GM10248 (cell line): Measurements from ENCODE around the gene CYB5R4.

Source experiments
- CTCF ChIA-PET: fragments of 300-600 bp; sonication (Branson Sonifier 250); formaldehyde crosslinking; extraction: SDS; loops from one replicate; lab custom pipeline; 2021; ENCODE audit warnings: antibody characterized with exemption; lab: Yijun Ruan, JAX
- POLR2A ChIA-PET: fragments of 350-650 bp; sonication (Branson Sonifier 250); formaldehyde crosslinking; extraction: SDS; loops from one replicate; lab custom pipeline; 2020; ENCODE audit warnings: antibody characterized with exemption; lab: Yijun Ruan, JAX
- DNase-seq: peaks from one replicate; pipeline ENCODE4 v3.0.0; 2012; ENCODE audit errors: extremely low spot score
- TF ChIP-seq, protein P1 (sequence below): IDR thresholded peaks from 2 replicates; pipeline ENCODE4 v1.5.1; 2012; ENCODE audit warnings: mild to moderate bottlenecking, low read depth; ENCODE audit errors: extremely low read depth, missing control alignments, control extremely low read depth

CYB5R4 gene

DNA sequence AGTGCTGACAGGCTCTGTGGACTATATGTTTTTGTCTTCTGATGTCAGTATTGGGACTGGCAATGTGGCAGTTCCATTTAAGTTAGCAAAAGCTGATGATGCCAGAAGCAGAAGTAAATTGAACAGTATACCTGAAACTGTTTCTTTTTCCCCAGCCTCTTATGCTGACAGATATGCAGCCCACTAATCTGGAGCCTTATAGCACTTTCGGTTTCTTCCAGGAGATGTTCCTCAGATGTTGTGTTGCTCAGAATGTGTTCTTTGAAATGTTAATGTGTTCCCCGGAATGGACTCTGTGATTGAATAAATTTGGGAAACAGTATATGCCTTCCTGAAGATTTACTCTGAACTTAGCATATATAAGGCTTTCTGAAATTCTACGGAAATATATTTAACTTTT is 93.3 kb downstream of the CYB5R4 start:
- ChIA-PET POLR2A (no interaction called here), CTCF (no interaction called here)
- TF ChIP-seq, protein P1, sequence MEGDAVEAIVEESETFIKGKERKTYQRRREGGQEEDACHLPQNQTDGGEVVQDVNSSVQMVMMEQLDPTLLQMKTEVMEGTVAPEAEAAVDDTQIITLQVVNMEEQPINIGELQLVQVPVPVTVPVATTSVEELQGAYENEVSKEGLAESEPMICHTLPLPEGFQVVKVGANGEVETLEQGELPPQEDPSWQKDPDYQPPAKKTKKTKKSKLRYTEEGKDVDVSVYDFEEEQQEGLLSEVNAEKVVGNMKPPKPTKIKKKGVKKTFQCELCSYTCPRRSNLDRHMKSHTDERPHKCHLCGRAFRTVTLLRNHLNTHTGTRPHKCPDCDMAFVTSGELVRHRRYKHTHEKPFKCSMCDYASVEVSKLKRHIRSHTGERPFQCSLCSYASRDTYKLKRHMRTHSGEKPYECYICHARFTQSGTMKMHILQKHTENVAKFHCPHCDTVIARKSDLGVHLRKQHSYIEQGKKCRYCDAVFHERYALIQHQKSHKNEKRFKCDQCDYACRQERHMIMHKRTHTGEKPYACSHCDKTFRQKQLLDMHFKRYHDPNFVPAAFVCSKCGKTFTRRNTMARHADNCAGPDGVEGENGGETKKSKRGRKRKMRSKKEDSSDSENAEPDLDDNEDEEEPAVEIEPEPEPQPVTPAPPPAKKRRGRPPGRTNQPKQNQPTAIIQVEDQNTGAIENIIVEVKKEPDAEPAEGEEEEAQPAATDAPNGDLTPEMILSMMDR, result no peak
- no peak for DNase-seq

- CTCF ChIA-PET, result interaction anchor here (1.4 to 1.5 kb wide), 2 partner anchors 13 to 65 kb away, joined by 3 to 4 read pairs; no protein-coding TSS in a partner anchor
- POLR2A ChIA-PET, result no interaction called here
- DNase-seq, result no peak
- TF ChIP-seq, protein P1, result no peak
Measured at GRCh38 chr6:83954371-83954770, 94.9 kb downstream of the CYB5R4 start.

- POLR2A ChIA-PET, result no interaction called here
- no peak for DNase-seq
- CTCF ChIA-PET, result no interaction called here
- TF ChIP-seq, protein P1, result no peak
Measured at GRCh38 chr6:83958241-83958685, 98.8 kb downstream of the CYB5R4 start.

DNA sequence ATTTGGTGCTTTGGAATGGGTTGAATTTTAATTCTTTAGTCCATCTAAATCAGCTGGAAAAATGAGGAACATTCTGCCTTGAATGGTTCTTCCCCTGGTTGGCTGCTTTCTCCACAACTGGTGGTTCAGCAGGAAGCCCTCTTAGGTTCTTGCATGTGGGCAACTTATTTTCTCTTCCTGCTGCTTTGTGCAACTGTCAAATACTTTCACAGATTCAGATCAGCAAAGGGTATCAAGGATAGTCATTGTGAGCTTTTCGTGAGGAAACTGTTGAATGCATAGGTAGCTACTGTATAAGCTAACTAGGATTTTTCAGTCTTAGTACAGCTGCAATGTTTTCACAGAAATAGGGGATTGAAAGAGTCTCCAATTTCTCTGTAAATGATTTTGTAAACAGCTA is 101.2 kb downstream of the CYB5R4 start:
- ChIA-PET CTCF (interaction anchor here (1.0 to 1.1 kb wide), 2 partner anchors 9 to 53 kb away, joined by 3 read pairs; no protein-coding TSS in a partner anchor), POLR2A (no interaction called here)
- TF ChIP-seq, protein P1, result no peak
- DNase-seq, result no peak

- TF ChIP-seq, protein P1, result no peak
- peak; percentile 27 for DNase-seq
- ChIA-PET POLR2A (no interaction called here), CTCF (interaction anchor here (2.0 kb wide), 1 partner anchor 9 kb away, joined by 5 read pairs; no protein-coding TSS in a partner anchor)
Measured at GRCh38 chr6:83962582-83962981, 103.1 kb downstream of the CYB5R4 start.

- POLR2A ChIA-PET, result no interaction called here
- CTCF ChIA-PET, result no interaction called here
- TF ChIP-seq, protein P1, result no peak
- no peak for DNase-seq
Measured at GRCh38 chr6:83966539-83966938, 107.0 kb downstream of the CYB5R4 start.
